Hepatocyte (in vitro differentiated cells): Measurements from ENCODE around the gene SYNJ2. TPM values are rescaled to one million over a fixed set of nuclear protein-coding genes. Genes with fewer than 3 reads are reported as not detected.
A peak's percentile ranks its signal among the peaks of the same experiment; 100 is the strongest.

Source experiments
- DNase-seq: peaks from one replicate; pipeline ENCODE4 v3.0.0-alpha.2; 2016; ENCODE audit warnings: low spot score
- H2AFZ ChIP-seq: fragments of 200-600 bp; sonication (generic); 2 replicates; pipeline ENCODE4 v1.6.0; 2016; ENCODE audit warnings: antibody characterized with exemption, mild to moderate bottlenecking
- H3K27ac ChIP-seq: fragments of 200-600 bp; sonication (generic); 2 replicates; pipeline ENCODE4 v1.5.1; 2016; ENCODE audit warnings: mild to moderate bottlenecking
- H3K27me3 ChIP-seq: fragments of 200-600 bp; sonication (generic); 2 replicates; pipeline ENCODE4 v1.6.1; 2016
- H3K36me3 ChIP-seq: fragments of 200-600 bp; sonication (generic); replicated peaks from 2 replicates; pipeline ENCODE4 v1.5.1; 2016; ENCODE audit warnings: low read depth; ENCODE audit not compliant: insufficient read depth
- H3K4me1 ChIP-seq: fragments of 200-600 bp; sonication (generic); 2 replicates; pipeline ENCODE4 v1.5.1; 2016; ENCODE audit warnings: mild to moderate bottlenecking, moderate library complexity; ENCODE audit not compliant: insufficient read depth
- H3K4me2 ChIP-seq: fragments of 200-600 bp; sonication (generic); 2 replicates; pipeline ENCODE4 v1.6.0; 2016
- H3K4me3 ChIP-seq: fragments of 200-600 bp; sonication (generic); 2 replicates; pipeline ENCODE4 v1.5.1; 2016; ENCODE audit warnings: mild to moderate bottlenecking
- H3K79me2 ChIP-seq: fragments of 200-600 bp; sonication (generic); 2 replicates; pipeline ENCODE4 v1.6.0; 2017; ENCODE audit warnings: mild to moderate bottlenecking
- H3K9me2 ChIP-seq: fragments of 200-600 bp; sonication (generic); replicated peaks from 2 replicates; pipeline ENCODE4 v1.6.0; 2017; ENCODE audit warnings: mild to moderate bottlenecking; ENCODE audit not compliant: insufficient read depth
- H3K9me3 ChIP-seq: fragments of 200-600 bp; sonication (generic); 2 replicates; pipeline ENCODE4 v1.5.1; 2016; ENCODE audit warnings: low read depth, mild to moderate bottlenecking
- H4K20me1 ChIP-seq: fragments of 200-600 bp; sonication (generic); 2 replicates; pipeline ENCODE4 v1.6.0; 2016; ENCODE audit warnings: mild to moderate bottlenecking; ENCODE audit not compliant: insufficient read depth, poor library complexity, severe bottlenecking
- CTCF ChIP-seq: fragments of 200-600 bp; sonication (generic); IDR thresholded peaks from 2 replicates; pipeline ENCODE4 v1.5.1; 2016; ENCODE audit warnings: antibody characterized with exemption, mild to moderate bottlenecking; ENCODE audit not compliant: poor library complexity
- EZH2 ChIP-seq: fragments of 200-600 bp; sonication (generic); IDR thresholded peaks from 2 replicates; pipeline ENCODE4 v1.6.1; 2016; ENCODE audit warnings: antibody characterized with exemption, mild to moderate bottlenecking, borderline replicate concordance
- EZH2phosphoT487 ChIP-seq: fragments of 200-600 bp; sonication (generic); IDR thresholded peaks from one replicate; pipeline ENCODE4 v1.6.1; 2018; ENCODE audit warnings: antibody characterized with exemption, mild to moderate bottlenecking, low read depth, moderate library complexity; ENCODE audit not compliant: unreplicated experiment, severe bottlenecking
- WGBS: methylation state at CpG from one replicate; pipeline ENCODE4 v1.1.6; 2016; ENCODE audit warnings: low lambda C conversion rate; ENCODE audit errors: missing lambda C conversion rate; 5-methylcytosine and 5-hydroxymethylcytosine counted together
- polyA plus RNA-seq: library from polyadenylated mRNA; unstranded; fragments of >200 nt; fragmentation: Nextera tagmentation; extraction: Ambion mirVana; gene quantifications from 2 replicates; pipeline ENCODE4 v1.2.1, GENCODE V29; 2016
- total RNA-seq: library from RNA; depleted of rRNA; stranded (reverse); fragments of >200 nt; gene quantifications from 2 replicates; pipeline ENCODE4 v1.2.3, GENCODE V29; 2014

Gene SYNJ2
- total and polyA plus RNA-seq, 2 experiments from 2014 or later: 15.4 to 21.4 TPM

DNA sequence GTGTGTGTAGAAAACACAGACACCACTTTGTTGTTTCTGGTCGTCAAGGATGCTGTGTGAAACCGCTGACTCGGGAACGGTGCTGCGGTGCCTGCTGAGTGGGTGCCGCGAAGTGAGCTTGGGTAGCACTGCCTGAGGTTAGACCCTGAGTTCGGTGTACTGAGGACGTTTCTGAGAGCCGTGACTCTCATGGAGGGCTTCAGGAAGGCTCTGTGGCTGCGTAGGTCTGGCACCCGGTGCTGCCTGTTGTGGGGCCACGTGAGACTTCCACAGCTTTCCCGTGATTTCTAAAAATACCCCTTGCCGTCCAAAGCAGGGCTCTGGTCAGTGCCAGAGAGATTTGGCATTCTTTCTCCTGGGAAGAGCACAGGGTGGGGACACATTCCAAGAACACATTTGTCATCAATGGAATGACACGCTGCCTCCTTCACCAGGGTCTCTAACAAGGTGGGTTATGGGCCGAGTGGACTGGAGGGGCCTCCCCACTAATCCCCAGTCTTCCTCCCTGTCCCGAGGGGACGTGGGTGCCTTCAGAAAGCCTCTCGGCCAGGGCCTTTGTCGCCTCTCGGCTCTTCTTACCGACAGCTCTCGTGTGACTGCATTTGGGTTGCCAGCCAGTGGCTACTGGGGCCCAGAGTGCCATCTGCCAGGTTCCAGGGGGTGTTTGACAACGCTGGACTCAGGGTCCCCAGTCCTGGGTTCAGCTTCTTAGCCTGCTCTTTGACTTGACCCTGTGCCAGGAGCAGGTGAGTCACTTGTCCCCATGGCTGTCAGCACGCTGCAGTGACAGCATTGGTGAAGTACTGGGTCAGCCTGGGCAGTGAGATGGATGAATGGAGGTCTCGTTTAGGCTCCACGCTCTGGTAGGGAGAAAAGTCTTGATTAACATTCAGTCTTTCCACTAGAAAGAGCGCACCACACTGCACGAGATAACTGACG, 62.2 kb downstream of the SYNJ2 start:
- H3K79me2 ChIP-seq: peaks cover 1% of the 10 kb centered on the region
- no peak for TF ChIP-seq EZH2
- TF ChIP-seq CTCF: no peak
- TF ChIP-seq EZH2phosphoT487: no peak
- peak overlapping the region; percentile 38 for H3K4me2 ChIP-seq
- no peaks in the 10 kb centered on the region for H3K9me2 ChIP-seq
- no peaks in the 10 kb centered on the region for H3K27me3 ChIP-seq
- H3K9me3 ChIP-seq: no peaks in the 10 kb centered on the region
- peak overlapping the region; percentile 93 for H3K27ac ChIP-seq
- peak; percentile 32 for DNase-seq
- H4K20me1 ChIP-seq: no peaks in the 10 kb centered on the region
- no peak overlapping the region for H3K4me3 ChIP-seq
- no peak overlapping the region for H2AFZ ChIP-seq
- 86% methylated on average over 31 of the region's 31 CpGs for WGBS
- no peaks in the 10 kb centered on the region for H3K36me3 ChIP-seq
- H3K4me1 ChIP-seq: peaks cover 52% of the 10 kb centered on the region

- Histone ChIP-seq H3K4me1 (peaks cover 48% of the 10 kb centered on the region), H3K4me2 (peak overlapping the region; percentile 38), H3K4me3 (no peak overlapping the region), H3K36me3 (no peaks in the 10 kb centered on the region), H3K27ac (peak overlapping the region; percentile 93), H3K79me2 (no peaks in the 10 kb centered on the region), H2AFZ (no peak overlapping the region), H3K27me3 (no peaks in the 10 kb centered on the region), H3K9me3 (no peaks in the 10 kb centered on the region), H3K9me2 (no peaks in the 10 kb centered on the region), H4K20me1 (no peaks in the 10 kb centered on the region)
- WGBS: 50% methylated on average over 6 of the region's 6 CpGs
- TF ChIP-seq EZH2phosphoT487: no peak
- no peak for TF ChIP-seq EZH2
- TF ChIP-seq CTCF: no peak
- peak; percentile 8 for DNase-seq
Measured at GRCh38 chr6:158044525-158044888, 62.8 kb downstream of the SYNJ2 start.

GRCh38 chr6:158046201-158047126, 64.8 kb downstream of the SYNJ2 start:
- Histone ChIP-seq H4K20me1 (no peaks in the 10 kb centered on the region), H3K36me3 (no peaks in the 10 kb centered on the region), H3K27me3 (no peaks in the 10 kb centered on the region), H3K27ac (peak overlapping the region; percentile 70), H3K9me2 (no peaks in the 10 kb centered on the region), H3K4me2 (no peak overlapping the region), H3K4me1 (peaks cover 32% of the 10 kb centered on the region), H3K79me2 (no peaks in the 10 kb centered on the region), H3K9me3 (no peaks in the 10 kb centered on the region), H2AFZ (no peak overlapping the region), H3K4me3 (no peak overlapping the region)
- TF ChIP-seq EZH2phosphoT487: no peak
- no peak for TF ChIP-seq EZH2
- no peak for TF ChIP-seq CTCF
- DNase-seq: no peak
- WGBS: 78% methylated on average over 20 of the region's 20 CpGs
